Measurements from ENCODE around the gene TBC1D22A. TPM values are rescaled to one million over a fixed set of nuclear protein-coding genes. Genes with fewer than 3 reads are reported as not detected.

TBC1D22A gene
- total RNA-seq, 4 donors from 2014 or later: 31.2 to 111 (median 41.8) TPM

DNA sequence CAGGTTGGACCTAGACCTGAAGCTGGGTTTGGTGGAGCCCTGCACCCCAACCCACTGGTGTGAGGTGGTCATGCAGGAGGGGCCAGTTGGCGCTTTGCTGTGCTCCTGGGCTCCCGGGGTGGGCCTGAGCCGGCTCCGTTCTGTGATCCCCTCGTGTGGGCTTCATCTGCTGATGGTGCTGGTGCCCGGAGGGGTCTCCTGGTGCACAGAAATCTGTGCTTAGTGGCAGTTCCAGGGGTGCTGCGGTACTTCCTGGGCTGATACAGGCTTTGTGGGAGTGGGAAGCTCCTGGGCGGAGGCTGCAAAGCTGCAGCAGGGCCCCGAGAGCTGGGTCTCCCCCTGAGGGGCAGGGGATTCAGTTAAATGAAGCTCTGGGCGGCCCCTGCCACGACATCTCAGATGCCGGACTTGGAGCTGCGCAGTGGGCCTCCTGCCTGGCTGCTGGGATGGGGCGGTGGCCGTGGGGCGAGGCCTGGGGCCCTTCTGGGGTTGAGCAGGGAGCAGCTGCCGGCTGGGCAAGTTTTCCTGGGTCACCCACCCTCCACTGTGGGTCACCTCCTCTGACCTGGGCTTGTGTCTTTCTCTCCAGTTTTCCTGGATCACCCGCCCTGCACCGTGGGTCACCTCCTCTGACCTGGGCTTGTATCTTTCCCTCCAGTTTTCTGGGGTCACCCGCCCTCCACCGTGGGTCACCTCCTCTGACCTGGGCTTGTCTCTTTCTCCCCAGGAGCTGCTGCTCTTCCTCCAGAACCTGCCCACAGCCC, 410.5 kb downstream of the TBC1D22A start:
- intact Hi-C loops (cut with DNase I; ENCODE audit: low total_unique reads): no loop called here
- Histone ChIP-seq H3K4me3 (no peak overlapping the region), H3K36me3 (no peaks in the 10 kb centered on the region), H3K27ac (no peak overlapping the region), H3K4me1 (no peaks in the 10 kb centered on the region), H3K27me3 (no peaks in the 10 kb centered on the region), H3K9me3 (no peaks in the 10 kb centered on the region)
- 91% methylated on average over 14 of the region's 21 CpGs; no CpG with 5 or more reads in 1 of the 2 donors for WGBS, 2 donors (ENCODE audit: low coverage in 1 of 2)
- DNase-seq: peak; percentile 7
- in situ Hi-C loops (cut with MboI; ENCODE audit: low pct_ligation_motif_present in 1 of 4, low pct_unique_long_range_greater_than_20kb in 1 of 4, low sequenced_read_pairs in 3 of 4): no loop called here
- no peak for TF ChIP-seq POLR2A (IDR thresholded peaks at IDR 0.05)
- TF ChIP-seq EP300 (IDR thresholded peaks at IDR 0.05; ENCODE audit: low read depth): no peak
- no peak for TF ChIP-seq POLR2AphosphoS5 (IDR thresholded peaks at IDR 0.05)
- TF ChIP-seq, protein P1, sequence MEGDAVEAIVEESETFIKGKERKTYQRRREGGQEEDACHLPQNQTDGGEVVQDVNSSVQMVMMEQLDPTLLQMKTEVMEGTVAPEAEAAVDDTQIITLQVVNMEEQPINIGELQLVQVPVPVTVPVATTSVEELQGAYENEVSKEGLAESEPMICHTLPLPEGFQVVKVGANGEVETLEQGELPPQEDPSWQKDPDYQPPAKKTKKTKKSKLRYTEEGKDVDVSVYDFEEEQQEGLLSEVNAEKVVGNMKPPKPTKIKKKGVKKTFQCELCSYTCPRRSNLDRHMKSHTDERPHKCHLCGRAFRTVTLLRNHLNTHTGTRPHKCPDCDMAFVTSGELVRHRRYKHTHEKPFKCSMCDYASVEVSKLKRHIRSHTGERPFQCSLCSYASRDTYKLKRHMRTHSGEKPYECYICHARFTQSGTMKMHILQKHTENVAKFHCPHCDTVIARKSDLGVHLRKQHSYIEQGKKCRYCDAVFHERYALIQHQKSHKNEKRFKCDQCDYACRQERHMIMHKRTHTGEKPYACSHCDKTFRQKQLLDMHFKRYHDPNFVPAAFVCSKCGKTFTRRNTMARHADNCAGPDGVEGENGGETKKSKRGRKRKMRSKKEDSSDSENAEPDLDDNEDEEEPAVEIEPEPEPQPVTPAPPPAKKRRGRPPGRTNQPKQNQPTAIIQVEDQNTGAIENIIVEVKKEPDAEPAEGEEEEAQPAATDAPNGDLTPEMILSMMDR (IDR thresholded peaks at IDR 0.05): no peak

DNA sequence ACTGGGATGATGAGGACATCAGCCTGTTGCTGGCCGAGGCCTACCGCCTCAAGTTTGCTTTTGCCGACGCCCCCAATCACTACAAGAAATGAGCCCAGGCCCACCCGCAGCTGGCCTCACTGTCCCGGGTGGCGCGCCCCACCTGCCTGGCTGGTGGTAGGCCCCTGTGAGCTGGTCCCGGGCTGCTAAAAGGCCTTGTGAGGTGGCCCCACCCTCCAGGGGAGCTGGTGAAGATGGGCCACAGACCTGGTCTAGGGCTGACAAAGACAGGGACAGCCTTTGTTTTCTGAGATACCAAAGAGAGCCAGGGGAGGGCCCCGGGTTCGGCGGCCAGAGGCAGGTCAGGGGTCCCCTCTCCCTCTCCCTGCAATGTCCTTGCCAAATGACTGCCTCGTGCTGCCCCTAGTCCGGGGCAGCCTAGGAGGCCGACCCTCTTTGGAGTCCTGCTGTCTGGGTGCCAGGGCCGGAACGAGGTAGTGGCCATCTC, 411.1 kb downstream of the TBC1D22A start:
- Histone ChIP-seq H3K36me3 (no peaks in the 10 kb centered on the region), H3K4me1 (no peaks in the 10 kb centered on the region), H3K9me3 (no peaks in the 10 kb centered on the region), H3K27me3 (no peaks in the 10 kb centered on the region), H3K4me3 (no peak overlapping the region), H3K27ac (no peak overlapping the region)
- intact Hi-C loops (cut with DNase I; ENCODE audit: low total_unique reads): no loop called here
- peak; percentile 3 for DNase-seq
- 89% methylated on average over 14 of the region's 17 CpGs; no CpG with 5 or more reads in 1 of the 2 donors for WGBS, 2 donors (ENCODE audit: low coverage in 1 of 2)
- no peak for TF ChIP-seq EP300 (IDR thresholded peaks at IDR 0.05; ENCODE audit: low read depth)
- TF ChIP-seq, protein P1 (IDR thresholded peaks at IDR 0.05): no peak
- no peak for TF ChIP-seq POLR2A (IDR thresholded peaks at IDR 0.05)
- no peak for TF ChIP-seq POLR2AphosphoS5 (IDR thresholded peaks at IDR 0.05)
- in situ Hi-C loops (cut with MboI; ENCODE audit: low pct_ligation_motif_present in 1 of 4, low pct_unique_long_range_greater_than_20kb in 1 of 4, low sequenced_read_pairs in 3 of 4): no loop called here

DNA sequence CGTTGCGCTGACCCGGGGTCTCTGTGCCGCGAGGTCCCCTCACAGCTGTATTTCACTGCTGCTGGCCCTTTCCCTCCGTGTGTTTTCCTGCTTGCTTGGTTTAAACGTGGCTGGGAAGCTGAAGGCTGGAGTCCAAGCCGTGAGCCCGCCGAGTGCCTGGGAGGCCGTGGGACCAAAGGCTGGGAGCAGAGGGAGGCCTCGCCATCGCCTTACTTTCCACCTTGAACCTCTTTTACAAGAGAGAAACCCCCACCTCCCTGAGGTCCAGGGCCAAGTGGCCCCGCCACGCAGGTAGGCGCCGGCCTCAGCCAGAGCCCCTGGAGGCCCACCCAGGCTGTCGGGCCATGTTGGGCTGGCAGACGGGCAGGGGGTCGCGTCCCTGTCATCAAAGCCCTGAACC, 411.6 kb downstream of the TBC1D22A start:
- Histone ChIP-seq H3K36me3 (no peaks in the 10 kb centered on the region), H3K27ac (no peak overlapping the region), H3K4me1 (no peaks in the 10 kb centered on the region), H3K27me3 (no peaks in the 10 kb centered on the region), H3K9me3 (no peaks in the 10 kb centered on the region), H3K4me3 (no peak overlapping the region)
- WGBS, 2 donors (ENCODE audit: low coverage in 1 of 2): 96% methylated on average over 21 of the region's 21 CpGs; no CpG with 5 or more reads in 1 of the 2 donors
- intact Hi-C loops (cut with DNase I; ENCODE audit: low total_unique reads) (no loop called here), in situ Hi-C loops (cut with MboI; ENCODE audit: low pct_ligation_motif_present in 1 of 4, low pct_unique_long_range_greater_than_20kb in 1 of 4, low sequenced_read_pairs in 3 of 4) (no loop called here)
- TF ChIP-seq POLR2AphosphoS5 (IDR thresholded peaks at IDR 0.05): no peak
- no peak for TF ChIP-seq POLR2A (IDR thresholded peaks at IDR 0.05)
- TF ChIP-seq, protein P1 (IDR thresholded peaks at IDR 0.05): no peak
- TF ChIP-seq EP300 (IDR thresholded peaks at IDR 0.05; ENCODE audit: low read depth): no peak
- DNase-seq: no peak

DNA sequence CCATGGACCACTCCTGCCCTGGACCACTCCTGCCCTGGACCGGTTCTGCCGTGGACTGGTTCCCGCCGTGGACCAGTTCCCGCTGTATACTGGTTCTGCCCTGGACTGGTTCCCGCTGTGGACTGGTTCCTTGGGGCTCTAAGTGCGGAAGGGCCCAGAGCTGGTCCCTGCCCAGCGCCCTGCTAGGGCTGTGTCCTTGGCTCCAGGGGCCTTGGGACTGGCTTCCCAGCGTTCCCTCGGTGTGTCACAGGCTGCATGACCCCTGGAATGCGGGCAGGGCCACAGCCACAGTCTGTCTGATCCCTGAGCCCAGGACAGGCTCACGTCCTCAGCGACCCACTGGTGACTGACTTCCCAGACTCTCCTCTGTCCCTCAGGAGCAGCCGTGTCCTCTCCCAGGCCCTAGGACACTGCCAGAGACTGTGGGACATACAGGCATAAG, 412.2 kb downstream of the TBC1D22A start:
- H3K36me3 ChIP-seq: no peaks in the 10 kb centered on the region

More for the DNA sequence above, 412.2 kb downstream of the TBC1D22A start:
- 68% methylated on average over 7 of the region's 14 CpGs; no CpG with 5 or more reads in 1 of the 2 donors for WGBS, 2 donors (ENCODE audit: low coverage in 1 of 2)
- no peak overlapping the region for H3K4me3 ChIP-seq
- DNase-seq: no peak
- intact Hi-C loops (cut with DNase I; ENCODE audit: low total_unique reads): no loop called here
- in situ Hi-C loops (cut with MboI; ENCODE audit: low pct_ligation_motif_present in 1 of 4, low pct_unique_long_range_greater_than_20kb in 1 of 4, low sequenced_read_pairs in 3 of 4): no loop called here
- TF ChIP-seq, protein P1 (IDR thresholded peaks at IDR 0.05): no peak
- TF ChIP-seq POLR2AphosphoS5 (IDR thresholded peaks at IDR 0.05) (no peak), POLR2A (IDR thresholded peaks at IDR 0.05) (no peak), EP300 (IDR thresholded peaks at IDR 0.05; ENCODE audit: low read depth) (no peak)
- H3K4me1 ChIP-seq: no peaks in the 10 kb centered on the region
- H3K27ac ChIP-seq: no peak overlapping the region
- H3K9me3 ChIP-seq: no peaks in the 10 kb centered on the region
- no peaks in the 10 kb centered on the region for H3K27me3 ChIP-seq

Data from transverse colon (tissue), 4 donors.